ENCODE results near the gene KIF18B.

GRCh38 chr17:44914698-44915271, 32.8 kb downstream of the KIF18B start:
- TF ChIP-seq FOXM1 (IDR thresholded peaks at IDR 0.05; ENCODE audit: borderline replicate concordance), result no peak
- no peak for TF ChIP-seq NFRKB (IDR thresholded peaks at IDR 0.05)
